HG03066 (cell line): Measurements from ENCODE around the gene CLDN17.

ENCODE experiments used
- ATAC-seq: cut with Tn5 transposase; IDR thresholded peaks from one replicate; pipeline ENCODE4 v1.9.1; 2021; ENCODE audit warnings: low read depth; ENCODE audit not compliant: unreplicated experiment

The CLDN17 gene, protein sequence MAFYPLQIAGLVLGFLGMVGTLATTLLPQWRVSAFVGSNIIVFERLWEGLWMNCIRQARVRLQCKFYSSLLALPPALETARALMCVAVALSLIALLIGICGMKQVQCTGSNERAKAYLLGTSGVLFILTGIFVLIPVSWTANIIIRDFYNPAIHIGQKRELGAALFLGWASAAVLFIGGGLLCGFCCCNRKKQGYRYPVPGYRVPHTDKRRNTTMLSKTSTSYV

DNA sequence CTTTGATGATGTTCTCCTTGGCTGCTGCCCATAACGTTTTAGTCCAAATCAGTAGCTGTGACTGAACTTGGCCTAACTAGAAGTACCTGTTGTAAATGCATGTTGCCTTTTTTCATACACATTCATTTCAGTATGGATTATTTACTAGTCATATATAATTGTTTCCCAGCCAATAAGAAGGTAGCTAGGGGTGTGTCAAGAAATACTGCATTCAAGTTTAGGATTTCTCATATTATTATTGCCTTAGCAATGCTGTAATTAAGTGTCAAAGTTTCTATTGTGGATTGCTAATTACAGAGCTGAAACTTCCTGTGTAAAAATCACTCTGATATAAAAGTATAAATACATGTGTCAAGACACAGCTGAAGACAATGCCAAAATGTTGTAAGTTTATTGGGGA, at the start of gene CLDN17:
CLDN17 (minus strand) TSS at position 101 of the 400 bp plus-strand sequence. CDS start 188 bp downstream, outside the sequence.
- ATAC-seq = no peak

DNA sequence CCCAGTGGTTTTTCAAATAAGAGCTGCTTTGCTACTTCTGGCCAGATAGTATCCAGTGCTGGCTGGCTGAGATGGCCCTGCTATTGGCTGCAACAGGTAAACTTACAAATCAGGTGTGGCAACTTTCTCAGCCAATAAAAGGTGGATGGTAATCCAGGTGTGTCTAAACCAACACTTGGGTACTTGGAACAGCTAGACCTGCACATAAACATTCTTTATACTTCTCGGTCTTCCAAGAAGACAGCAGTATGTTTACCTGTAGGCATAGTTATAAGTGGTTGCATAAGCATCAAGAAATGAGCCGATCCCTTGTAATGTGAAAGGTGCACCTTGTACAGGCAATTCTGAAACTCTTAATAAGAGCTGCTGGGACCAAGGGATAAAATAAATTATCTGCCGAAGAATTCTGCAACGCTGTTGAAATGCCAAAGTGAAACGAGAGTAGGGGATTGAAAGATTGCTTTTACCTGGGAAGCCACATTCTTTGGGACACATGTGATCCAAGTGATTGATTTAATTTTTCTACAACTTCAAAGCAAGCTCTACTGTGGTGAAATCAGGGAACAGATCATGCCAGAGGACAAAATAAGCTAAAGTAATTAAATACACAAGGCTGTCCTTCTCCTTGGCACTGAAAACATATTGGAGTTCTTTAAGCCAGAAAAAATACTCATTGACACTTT, 49.6 kb upstream of the CLDN17 start, which contains the start of gene CLDN8:
CLDN8 (minus strand) TSS at position 57 of the 683 bp plus-strand sequence. CDS start 172 bp downstream, outside the sequence.
- ATAC-seq = no peak

DNA sequence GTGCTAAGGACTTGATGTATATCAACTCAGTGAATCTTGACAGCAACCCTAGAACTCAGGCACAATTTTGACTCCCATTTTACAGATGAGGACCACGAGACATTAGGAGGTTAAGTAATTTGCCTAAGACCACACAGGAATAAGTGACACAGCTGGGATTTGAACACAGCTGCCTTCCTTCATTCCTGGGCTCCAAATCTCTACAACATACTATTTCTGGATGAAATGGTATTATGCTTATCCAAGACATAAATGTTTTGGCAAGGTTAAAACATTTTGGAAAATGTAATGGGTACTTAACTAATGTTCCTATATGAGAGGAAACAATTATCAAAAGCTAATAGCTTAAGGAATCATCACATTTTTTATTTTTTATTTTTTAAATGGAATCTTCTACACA, 44.5 kb upstream of the CLDN17 start:
- ATAC-seq = no peak

DNA sequence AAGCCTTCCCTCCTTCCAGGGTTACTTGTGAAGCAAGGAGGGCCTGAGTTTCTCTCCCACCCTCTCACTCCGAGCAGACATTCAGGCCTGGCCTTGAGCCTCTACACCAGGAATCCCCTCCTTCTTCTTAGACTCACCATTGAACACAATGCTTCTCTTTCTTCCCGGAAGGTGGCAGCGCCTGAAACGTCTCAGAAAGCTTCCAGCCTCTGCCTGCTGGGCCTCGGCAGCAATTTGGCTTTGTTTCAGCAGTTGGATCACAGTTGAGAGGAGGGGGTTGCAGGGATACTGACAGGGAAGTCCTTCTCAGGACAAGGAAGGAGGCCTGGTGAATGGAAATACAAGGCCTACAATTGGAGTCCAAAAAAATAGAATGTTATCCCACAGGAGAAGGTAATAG, 43.0 kb upstream of the CLDN17 start:
- no peak for ATAC-seq

DNA sequence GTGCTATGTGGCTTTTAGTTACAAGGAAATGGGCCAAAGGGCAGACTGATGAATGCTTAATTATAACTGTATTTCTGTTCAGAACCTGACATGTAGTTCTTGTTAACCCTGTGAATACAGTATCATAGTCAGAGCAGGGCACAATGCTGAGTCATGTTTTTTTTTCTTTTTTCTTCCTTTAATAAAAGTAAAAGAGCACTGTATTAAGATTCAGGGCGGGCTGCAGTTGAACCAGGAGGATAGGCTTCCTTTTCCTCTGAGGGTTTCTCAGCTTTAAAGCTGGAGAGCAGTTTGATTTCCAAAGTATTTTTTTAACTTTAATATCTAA, 40.6 kb upstream of the CLDN17 start:
- no peak for ATAC-seq

DNA sequence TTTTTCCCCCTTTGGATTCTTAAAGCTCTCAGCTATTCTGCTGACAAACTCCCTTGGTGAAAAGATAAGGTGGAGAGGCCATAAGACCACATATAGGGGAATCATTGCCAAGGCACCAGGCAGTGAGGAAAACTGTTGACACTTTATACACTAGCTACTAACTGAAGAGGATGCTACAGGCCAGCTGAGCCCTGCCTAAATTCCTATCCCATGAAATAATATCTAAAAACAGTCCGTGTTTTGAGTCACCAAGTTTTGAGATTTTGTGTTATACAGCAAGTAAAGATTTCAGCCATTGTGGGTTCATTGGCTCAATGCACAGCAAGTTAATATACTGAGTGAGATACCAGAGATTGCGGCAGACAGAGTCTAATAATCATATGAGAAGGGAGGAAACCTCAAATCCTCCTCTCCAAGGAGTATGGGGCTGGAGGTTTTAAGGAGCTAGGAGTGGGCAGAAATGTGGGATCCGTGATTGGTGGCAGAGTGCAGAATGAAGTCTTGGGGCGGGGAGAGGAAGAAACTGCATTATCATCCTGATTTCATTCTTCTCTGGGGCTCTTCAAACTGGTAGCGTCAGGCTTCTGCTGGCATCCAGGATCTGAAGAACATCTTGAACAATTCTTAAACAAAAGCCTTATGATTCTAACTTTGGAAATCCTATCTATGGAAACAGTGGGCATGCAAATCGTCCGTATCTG, 40.1 kb upstream of the CLDN17 start:
- ATAC-seq = no peak

- no peak for ATAC-seq
Observed at GRCh38 chr21:30200000-30200399, 33.4 kb upstream of the CLDN17 start.

GRCh38 chr21:30194701-30195299, 28.2 kb upstream of the CLDN17 start:
- ATAC-seq = peak; percentile 65

GRCh38 chr21:30193201-30193600, 26.6 kb upstream of the CLDN17 start:
- no peak for ATAC-seq

DNA sequence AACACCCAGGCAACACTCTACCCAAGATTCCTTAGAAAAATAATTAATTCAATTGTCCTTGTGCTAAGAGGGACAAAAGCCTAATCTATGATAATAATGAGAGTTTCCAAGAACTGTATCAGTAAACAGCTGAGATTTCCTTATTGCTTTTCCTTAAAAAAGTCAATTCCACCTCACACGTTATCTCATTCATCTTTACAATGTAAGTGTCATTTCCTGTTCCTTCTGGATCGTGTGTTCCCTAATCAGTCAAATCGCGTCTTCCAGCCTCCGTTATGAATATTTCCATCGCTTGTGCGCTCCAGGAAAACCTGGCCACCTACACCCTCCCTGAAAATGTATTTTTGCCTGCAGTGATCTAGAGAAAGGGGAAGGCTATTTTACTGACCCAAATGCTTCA, 23.9 kb upstream of the CLDN17 start:
- no peak for ATAC-seq

DNA sequence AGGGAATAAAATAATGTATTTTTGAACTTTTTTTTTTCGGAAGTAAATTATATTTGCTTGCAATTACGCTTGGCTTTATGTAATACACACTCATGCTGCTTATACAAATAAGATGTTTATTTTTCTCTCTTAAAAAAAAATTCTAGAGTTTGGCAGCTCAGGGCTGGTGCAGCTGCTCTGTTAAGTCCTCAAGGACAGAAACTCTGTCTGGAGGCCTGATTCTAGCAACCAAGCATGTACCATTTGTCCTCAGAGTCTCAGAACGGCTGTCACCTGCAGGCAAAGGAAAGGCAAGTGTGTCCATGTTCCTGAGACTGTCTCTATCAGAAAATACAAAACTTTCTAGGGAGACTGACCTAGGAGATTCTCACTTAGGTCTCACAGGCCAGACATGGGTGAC, 23.2 kb upstream of the CLDN17 start:
- ATAC-seq = no peak

GRCh38 chr21:30186242-30186641, 19.6 kb upstream of the CLDN17 start:
- ATAC-seq = no peak

- ATAC-seq = no peak
Observed at GRCh38 chr21:30168086-30168485, 1.5 kb upstream of the CLDN17 start.

GRCh38 chr21:30166171-30166570, 434 bp downstream of the CLDN17 start:
- ATAC-seq = no peak

DNA sequence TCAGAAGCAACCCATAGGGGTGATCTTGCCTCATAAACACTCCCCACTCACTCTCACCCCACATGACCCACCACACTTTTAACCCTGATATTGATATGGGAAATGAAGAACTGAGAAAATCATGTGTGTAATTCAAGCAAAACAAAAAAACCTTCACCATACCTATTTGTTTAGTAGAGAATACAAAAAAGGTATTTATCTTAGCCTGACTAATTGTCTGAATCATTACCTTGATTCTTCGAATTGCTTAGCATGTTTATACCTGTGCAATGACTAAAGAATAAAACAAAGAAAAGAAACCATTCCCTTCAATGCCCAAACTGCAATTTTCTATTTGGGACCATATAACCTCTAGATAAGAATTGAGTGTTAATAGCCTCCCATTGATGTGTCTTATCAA, 1.8 kb downstream of the CLDN17 start:
- no peak for ATAC-seq

- no peak for ATAC-seq
Observed at GRCh38 chr21:30153697-30154340, 12.8 kb downstream of the CLDN17 start.

DNA sequence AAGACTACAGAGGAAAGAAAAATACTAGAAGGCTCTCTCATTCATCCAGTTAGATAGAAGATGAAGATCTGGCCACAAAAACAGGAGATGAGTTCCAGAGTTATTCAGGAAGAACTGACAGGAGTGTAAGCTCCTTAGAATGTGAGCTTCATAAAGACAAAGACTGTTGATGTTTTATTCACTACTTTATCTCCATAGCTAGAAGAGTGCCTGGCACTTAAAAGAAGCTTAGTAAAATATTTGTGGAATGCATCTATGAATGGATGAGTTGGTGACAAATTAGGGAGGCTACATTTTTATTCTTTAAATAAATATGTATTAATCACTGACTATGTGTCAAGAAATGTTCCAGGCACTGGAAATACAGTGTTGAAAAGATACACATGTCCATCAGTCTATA, 13.8 kb downstream of the CLDN17 start:
- no peak for ATAC-seq

DNA sequence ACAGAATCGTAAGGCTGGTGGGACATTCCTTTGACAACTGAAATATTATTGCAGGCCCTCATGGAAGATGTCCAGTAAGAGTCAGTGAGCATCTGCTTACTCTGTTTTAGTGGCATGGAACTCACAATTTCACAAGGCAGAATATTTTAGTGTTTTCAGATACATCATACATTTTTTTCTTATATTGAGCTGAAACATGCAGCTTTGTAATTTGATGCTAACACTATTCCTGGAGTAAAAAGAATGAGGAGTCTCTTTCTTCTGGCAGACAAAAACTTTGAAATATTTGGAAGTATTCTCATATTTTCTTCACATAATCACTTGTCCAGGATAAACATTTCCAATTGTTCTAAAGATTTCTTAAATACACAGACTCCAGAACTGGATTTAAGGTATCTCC, 17.7 kb downstream of the CLDN17 start:
- ATAC-seq = no peak

GRCh38 chr21:30146558-30147282, 19.9 kb downstream of the CLDN17 start:
- ATAC-seq = no peak

GRCh38 chr21:30138483-30138882, 28.1 kb downstream of the CLDN17 start:
- ATAC-seq = no peak
